IPS-18c (cell line): ENCODE measurements around the gene USP48.
"Not testable (repeated sequence)": the region's sequence is repeated elsewhere in the genome, so short reads cannot be mapped to it uniquely, and the experiment has no call there.

Experiments used
- H3K4me3 ChIP-seq: 2 replicates; pipeline ENCODE4 v1.7.0; 2013; ENCODE audit warnings: low read depth, mild to moderate bottlenecking, low read length, moderate library complexity; ENCODE audit not compliant: insufficient read depth
- H3K9me3 ChIP-seq: one replicate; pipeline ENCODE4 v1.6.1; 2013; ENCODE audit warnings: mild to moderate bottlenecking, low read length, moderate library complexity; ENCODE audit not compliant: control insufficient read depth, insufficient read depth

Gene USP48

DNA sequence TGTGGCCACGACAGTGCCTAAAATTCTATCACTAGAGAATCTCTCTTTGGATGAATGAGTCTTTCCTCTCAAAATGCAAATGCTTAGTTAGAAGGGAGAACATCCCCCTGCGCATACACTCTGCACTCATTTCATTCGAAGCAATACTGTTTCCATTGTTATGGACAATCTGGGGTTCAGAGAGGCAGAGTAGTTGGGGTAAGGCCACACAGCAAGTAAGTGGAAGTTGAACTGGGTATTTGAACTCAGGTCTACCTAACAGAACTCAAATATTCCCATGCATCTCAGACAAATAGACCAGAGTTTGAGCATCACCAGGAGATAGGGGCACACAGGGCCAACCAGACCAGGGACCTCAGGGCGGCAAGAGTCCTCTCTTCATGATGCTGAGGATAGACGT, 139.3 kb downstream of the USP48 start:
- Histone ChIP-seq H3K4me3 (no peak overlapping the region), H3K9me3 (no peaks in the 10 kb centered on the region)

DNA sequence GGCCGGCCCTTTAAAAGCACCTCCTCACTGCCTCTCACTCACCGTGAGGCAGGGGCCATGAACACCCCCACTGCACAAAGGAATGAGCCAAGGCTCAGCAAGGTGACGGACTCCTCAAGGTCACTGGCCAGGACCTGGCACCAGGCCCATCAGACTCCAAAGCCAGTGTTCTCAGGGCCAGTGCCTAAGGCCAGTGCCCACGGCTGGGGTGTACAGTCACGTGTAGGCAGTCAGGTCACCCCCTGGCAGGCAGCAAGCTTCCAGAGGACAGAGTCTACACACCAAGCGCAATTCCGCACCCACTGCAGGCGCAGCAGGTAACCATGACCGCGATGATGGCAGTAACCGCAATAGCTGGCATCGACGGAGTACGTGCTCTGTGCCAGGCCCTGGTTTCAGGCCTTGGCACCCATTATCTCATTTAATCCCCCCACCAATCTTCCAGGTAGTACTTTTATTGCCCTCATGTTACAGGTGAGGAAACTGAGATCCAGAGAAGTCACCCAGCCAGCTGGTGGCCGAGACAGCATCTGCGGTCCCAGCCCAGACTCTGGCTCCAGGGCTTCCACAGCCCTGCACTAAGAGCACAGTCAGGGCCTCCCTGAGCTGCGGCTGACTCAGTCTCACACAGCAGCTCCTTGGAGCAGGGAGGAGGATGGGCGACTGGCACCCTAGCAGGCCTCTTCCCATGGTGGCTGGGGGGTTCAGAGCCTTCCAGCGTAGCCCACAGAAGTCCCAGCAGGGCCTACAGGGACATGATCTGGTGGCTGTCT, 140.8 kb downstream of the USP48 start:
- H3K4me3 ChIP-seq: no peak overlapping the region; the same call in 1 of the 2 replicates
- H3K9me3 ChIP-seq: no peaks in the 10 kb centered on the region

DNA sequence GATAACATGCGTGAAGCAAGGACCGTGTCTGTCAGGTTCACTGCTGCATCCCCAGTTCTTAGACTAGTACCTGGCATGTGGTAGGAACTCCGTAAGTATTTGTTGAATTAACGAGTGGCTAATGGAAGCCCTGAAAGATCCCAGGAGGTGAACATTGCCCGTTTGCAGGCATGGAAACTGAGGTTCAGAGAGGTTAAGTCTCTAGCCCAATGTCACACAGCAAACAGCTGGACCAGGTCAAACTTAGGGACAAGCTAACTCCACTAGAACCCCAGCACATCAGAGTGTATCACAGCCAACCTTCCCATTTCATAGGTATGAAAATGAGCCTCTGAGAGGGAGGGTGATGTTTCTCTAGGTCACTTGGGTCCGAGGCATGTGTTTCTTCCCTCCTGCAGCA, 141.4 kb downstream of the USP48 start:
- Histone ChIP-seq H3K4me3 (no peak overlapping the region), H3K9me3 (no peaks in the 10 kb centered on the region)

DNA sequence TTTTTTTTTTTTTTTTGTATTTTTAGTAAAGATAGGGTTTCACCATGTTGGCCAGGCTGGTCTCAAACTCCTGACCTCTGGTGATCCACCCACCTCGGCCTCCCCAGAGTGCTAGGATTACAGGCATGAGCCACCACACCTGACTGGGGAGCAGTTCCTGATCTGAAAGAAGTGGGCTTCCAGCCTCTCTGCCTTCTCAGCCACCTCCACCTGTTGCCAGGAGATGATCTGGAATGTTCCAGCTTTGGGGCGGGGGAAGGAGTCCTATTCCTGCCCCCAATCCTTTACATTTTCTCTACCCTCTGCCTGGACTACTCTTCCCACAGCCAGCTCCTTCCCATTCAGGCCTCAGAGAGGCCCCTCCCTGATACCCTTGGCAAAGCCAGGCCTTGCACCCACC, 141.9 kb downstream of the USP48 start:
- no peak overlapping the region for H3K4me3 ChIP-seq
- H3K9me3 ChIP-seq: no peaks in the 10 kb centered on the region

DNA sequence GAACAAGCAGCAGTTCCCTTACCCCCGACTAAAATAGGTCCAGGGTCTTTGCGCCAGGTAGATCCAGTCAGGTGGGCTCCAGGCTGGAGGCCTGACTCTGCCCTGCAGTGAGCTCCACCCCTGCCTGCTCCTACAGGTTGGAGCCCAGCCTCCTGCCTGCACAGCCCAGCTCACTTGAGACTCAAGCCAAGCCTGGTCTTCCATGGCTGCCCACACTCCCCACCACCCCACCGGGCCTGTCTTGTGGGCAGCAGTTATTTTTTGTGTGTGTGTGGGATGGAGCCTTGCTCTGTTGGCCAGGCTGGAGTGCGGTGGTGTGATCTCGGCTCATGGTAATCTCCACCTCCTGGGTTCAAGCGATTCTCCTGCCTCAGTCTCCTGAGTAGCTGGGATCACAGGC, 142.3 kb downstream of the USP48 start:
- H3K4me3 ChIP-seq: no peak overlapping the region
- no peaks in the 10 kb centered on the region for H3K9me3 ChIP-seq

DNA sequence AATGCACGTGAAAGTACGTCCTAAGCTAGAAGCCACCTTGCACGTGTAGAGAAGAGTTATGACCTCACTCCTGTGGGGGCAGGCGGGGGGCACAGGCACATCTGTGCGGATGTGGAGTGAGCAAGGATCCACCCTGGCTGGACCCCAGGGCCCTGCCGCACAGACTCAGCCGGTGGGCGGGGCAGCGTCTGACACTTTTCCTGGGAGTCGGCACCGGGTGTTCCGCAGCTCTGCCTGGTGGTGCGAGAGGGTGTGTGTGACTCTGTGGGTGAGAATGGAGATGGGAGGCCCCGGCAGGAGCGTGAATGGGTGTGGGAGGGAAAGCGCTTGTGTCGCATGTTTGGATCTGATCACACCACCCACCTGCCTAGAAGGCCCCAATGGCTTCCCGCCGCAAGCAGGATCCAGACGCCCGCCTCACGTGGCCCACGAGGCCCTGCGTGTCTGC, 143.3 kb downstream of the USP48 start:
- Histone ChIP-seq H3K9me3 (no peaks in the 10 kb centered on the region), H3K4me3 (no peak overlapping the region)

DNA sequence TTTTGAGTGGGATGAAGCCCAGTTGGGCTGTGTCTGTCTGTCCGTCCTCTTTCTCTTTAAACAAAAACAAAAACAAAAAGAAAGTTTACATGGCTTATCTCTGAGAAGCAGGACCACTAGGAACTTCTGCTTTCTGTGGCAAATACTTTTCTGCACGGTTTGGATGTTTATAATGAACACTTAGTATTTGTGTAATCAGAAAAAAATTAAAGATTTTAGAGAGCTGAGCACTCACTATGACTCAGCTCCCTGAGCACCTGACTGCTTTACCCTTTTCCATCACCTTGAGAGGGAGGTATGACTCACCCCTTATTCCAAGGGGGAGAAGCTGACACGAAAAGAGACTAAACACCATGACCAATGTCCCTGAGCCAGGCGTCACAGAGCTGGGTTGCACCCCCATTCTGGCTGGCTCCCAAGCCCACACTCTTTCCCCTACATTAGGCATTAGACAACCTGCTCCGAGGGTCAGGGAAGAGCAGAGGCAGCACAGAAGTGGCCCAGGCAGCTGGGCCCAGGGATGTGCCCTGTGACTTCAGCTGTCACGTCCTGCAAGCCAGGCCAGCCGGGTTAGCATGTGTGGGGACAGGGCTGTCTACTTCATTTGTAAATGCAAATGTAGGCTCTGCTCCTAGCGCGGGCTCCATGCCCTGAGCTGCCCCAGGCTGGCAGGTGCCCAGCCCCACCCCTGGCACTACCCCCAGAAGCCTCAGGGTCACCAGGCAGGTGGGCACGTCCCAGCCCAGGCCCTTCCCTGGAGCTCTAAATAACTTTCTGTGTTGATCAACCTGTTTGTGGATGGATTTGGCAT, 144.2 kb downstream of the USP48 start:
- H3K9me3 ChIP-seq: no peaks in the 10 kb centered on the region
- H3K4me3 ChIP-seq: no peak overlapping the region

DNA sequence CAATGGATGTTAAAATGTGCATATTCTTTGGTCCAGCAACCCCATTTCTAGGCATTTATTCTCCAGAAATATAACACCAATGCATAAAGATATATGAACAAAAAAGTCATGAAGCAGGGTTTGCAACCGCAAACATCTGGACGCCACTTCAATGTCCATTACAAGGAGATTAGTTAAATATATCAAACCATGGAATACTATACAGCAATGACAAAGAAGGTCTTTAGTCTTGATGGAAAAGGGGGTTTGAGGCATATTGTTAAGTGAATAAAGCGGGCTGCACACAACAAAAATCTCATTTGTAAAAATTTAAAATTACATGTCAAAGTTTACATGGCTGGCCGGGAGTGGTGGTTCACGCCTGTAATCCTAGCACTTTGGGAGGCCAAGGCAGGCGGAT, 145.4 kb downstream of the USP48 start:
- Histone ChIP-seq H3K9me3 (no peaks in the 10 kb centered on the region), H3K4me3 (no peak overlapping the region)

DNA sequence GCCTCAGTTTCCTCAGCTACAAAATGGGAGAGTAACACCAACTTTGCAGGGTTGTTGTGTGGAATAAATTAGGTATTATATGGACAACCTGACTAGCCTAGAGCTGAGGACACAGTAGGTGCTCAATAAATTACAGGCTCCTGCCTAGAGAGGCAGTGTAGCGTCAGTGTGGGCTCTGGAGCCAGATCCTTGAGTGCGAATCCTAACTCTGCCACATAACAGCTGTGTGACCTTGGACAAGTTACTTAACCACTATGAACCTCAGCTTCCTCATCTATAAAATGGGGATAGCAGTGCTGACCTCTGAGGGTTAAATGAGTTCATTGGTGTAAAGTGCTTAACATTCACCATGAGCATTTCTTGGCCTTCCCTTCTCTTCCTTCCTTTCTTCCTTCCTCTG, 146.9 kb downstream of the USP48 start:
- H3K9me3 ChIP-seq: no peaks in the 10 kb centered on the region
- H3K4me3 ChIP-seq: no peak overlapping the region

DNA sequence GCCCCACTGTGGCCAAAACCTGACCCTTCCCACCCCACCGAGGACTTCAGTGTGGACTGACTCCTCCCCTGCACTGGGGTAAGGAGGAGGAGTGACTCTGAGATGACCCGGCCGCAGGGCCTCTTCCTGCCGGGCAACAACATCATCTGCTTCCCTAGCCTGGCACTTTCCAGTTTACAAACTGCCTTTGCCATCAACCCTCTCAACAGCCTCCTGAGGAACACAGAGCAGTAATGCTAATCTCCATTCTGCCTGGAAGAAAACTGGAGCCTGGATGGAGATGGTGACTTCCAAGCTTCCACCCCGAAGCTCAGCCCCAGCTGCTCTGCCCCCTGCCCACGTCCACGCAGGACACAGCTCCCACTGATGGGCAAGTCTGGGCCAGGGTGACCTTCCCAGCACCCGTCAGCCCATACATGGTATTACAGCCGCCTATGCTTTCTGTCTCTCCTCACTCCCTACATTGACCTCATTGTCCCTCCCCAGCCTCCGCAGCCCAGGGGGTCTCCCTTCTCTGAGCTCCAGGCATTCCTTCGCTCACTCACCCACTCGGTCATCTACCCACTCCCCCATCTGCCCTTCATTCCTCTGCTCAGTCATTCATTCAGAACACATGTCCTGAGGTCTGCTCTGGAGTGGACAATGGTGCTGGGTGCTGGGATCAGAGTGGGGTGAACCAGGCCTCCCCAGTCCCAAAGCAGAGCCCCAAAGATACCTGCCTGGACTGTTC, 148.0 kb downstream of the USP48 start:
- H3K4me3 ChIP-seq: no peak overlapping the region

DNA sequence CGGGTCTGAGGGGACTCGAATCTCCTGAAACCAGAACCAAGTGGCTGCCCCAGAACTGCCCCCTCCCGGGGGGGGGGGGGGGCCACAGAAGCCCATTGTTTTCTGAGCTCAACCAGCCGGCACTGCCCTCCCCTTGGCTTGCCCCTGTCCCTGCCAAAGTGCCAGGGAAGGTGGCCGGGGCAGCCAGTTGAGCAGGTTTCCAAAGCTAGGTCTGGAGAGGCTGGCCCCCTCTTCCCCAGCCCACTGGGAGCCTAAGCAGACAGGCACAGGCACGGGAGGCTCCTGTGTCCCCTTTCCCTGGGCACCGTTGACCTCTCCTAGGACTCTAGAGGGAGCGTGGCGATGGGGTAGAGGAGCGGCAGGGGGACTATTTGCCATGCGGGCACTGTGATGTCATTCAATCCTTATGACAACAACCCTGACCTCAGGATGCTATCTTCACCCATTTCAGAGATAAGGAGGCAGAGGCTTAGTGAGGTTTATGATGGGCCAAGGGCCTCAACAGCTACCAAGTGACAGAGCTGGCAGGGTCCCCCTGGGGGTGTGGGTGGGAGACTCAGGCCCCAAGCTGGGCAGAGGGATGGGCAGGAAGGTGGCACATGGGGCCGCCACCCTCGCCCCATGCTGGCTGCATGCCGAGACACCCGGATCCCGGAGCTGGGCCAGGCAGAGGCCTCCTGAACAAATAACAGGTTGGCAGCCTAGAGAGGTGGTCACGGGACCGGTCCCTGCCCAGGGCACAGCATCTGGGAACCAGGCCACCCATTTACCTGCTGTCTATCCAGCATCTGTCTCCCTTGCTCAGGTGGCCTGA, 148.8 kb downstream of the USP48 start:
- Histone ChIP-seq H3K9me3 (no peaks in the 10 kb centered on the region), H3K4me3 (no peak overlapping the region)

More for the DNA sequence above, 148.0 kb downstream of the USP48 start:
- no peaks in the 10 kb centered on the region for H3K9me3 ChIP-seq

DNA sequence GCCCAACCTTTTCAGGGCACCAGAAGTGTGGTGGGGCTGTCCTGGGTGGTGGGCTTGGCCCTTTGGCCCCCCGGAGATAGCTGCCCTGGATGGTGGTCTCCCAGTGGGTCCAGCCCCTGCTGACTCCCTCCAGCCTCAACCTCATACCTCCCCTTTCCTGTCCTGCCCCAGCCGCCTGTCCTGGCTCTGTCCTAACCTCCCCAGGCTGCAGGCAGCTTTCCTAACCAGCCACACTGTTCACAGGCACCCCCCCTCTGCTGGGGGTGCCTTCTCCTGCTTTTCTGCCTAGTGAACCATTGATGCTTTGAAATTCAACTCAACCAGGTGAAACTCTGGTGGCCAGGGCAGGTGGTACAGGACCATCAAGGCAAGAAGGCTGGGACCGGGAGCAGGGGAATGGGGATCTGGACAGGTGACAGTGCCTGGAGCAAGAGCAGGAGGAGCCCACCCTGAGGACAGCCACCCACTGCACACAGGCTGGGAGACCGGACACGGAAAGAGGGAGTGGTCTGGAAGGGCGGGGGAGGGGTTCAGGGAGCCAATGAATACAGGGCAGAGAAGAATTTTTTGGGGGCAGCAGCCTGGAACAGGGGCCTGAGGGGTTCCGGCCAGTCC, 149.7 kb downstream of the USP48 start:
- no peaks in the 10 kb centered on the region for H3K9me3 ChIP-seq
- H3K4me3 ChIP-seq: no peak overlapping the region

DNA sequence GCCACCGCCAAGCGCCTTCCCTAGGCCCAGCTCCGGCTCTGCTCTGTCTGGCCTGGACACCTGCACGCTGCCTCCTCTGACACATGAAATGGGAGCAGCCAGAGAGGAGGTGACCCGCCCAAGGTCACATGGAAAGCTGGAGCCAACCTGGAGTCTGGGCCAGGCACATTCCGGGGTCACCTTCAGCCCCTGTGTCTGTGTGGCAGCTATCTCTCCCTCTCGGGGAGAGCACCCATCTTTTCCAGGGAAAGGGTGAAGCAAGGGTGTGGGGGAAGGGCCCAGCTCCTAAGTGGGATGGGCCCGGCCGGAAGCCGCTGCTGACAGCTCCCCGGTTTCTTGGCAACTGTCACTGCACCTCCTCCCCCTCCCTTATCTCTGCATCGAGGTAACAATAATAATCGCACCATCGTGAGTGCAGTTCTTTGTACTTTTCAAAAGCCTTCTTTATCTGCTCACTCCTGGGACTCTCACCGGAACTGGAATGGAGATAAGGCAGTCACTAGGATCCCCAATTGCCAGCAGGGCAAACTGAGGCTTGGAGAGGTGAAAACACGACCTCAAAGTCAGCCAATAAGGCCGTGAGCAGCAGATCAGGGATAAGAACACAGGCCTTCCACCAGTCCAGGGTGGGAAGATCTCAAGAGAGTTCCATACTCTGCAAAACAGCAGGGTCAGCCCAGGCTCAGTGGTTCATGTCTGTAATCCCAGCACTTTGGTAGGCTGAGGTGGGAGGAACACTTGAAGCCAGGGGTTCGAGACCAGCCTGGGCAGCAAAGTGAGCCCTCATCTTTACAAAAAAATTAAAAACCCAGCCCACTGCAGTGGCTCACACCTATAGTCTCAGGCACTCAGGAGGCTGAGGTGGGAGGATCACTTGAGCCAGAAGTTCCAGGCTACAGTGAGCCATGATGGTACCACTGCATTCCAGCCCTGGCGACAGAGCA, 150.7 kb downstream of the USP48 start:
- H3K4me3 ChIP-seq: no peak overlapping the region
- no peaks in the 10 kb centered on the region for H3K9me3 ChIP-seq

DNA sequence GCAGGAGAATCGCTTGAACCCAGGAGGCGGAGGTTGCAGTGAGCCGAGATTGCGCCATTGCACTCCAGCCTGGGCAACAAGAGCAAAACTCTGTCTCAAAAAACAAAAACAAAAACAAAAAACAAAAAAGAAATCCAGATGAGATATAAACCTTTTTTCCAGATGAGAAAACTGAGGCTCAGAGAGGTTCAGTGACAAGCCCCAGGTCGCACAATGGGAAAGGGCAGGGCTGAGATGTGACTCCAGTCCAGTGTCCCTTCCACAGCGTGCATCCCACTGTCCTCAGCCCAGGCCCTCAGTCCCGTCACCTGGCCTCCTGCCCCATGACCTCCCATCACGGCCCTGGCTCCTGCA, 151.4 kb downstream of the USP48 start:
- H3K9me3 ChIP-seq, H3K4me3 ChIP-seq: not testable (repeated sequence)

DNA sequence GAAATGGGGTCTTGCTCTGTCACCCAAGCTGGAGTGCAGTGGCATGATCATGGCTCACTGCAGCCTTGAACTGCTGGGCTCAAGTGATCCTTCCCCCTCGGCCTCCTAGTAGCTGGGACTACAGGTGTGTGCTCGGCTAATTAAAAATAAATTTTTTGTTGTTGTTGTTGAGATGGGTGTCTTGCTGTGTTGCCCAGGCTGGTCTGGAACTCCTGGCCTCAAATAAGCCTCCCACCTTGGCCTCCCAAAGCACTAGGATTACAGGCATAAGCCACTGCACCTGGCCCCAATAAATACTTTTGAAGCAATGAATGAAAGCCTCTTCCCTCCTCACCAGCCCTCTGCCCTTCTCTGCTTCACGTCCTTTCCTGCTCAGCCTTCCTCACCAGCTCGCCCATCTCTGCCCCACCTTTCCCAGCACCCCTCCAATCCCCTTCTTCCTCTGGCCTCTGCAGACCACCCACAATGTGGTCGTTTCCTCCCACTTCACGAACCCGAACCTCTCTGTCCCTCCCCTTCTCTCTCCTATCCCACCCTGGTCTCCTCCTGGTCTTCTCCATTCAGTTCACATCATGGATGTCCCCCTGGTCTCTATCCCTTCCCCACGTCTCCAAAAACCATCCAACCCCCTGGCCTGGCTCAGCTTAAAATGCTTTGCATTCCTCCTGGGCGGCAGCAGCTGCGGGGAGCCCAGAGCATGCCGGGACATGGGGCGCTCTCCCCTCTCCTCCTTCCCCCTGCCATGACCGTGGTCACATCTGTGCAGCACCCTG, 152.2 kb downstream of the USP48 start:
- Histone ChIP-seq H3K9me3 (no peaks in the 10 kb centered on the region), H3K4me3 (no peak overlapping the region)
